ENCODE measurements around the gene CEP85L.
A peak's percentile ranks its signal among the peaks of the same experiment; 100 is the strongest.

Gene CEP85L

DNA sequence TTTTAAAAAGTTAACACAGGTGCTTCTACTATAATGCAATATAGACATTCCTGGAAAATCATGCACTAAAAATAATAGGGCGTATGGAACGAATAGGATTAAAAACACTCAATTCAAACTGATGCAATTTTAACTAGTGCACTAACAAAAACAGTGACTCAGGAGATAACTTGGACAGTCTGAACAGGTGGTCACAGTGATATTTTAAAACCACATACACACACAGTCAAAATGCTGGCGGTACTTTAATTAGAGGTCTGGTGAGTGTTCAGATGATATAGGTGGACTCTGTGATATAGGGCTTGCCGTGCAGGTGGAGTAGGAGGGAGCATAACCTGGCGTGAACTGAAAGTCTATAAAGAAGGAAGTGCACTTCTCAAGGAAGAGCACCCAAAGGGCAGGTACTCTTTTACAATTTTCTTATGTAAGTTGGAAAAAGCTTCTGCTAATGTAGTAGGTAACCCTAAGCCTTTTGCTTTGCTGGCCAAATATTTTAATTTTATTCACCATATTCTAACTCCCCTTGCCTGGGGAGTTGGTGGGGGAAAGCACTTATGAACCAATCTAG lies 145.2 kb downstream of the CEP85L start:
- Histone ChIP-seq H3K9me3 (ENCODE audit: control insufficient read depth in 1 of 2, low read length in 2 of 2) (no peaks in the 10 kb centered on the region), H3K4me1 (ENCODE audit: control insufficient read depth in 1 of 2, insufficient read depth in 2 of 2, low read length in 2 of 2) (peaks cover 0 to 2% of the 10 kb centered on the region in 2 donors), H3K4me3 (ENCODE audit: low read depth in 1 of 2, low read length in 2 of 2) (no peak overlapping the region), H3K27me3 (ENCODE audit: low read depth, low read length) (no peaks in the 10 kb centered on the region), H3K27ac (ENCODE audit: low read length) (no peak overlapping the region), H3K36me3 (ENCODE audit: control insufficient read depth in 1 of 2, insufficient read depth in 2 of 2, low read length in 2 of 2) (peaks cover 0 to 10% of the 10 kb centered on the region in 2 donors)

DNA sequence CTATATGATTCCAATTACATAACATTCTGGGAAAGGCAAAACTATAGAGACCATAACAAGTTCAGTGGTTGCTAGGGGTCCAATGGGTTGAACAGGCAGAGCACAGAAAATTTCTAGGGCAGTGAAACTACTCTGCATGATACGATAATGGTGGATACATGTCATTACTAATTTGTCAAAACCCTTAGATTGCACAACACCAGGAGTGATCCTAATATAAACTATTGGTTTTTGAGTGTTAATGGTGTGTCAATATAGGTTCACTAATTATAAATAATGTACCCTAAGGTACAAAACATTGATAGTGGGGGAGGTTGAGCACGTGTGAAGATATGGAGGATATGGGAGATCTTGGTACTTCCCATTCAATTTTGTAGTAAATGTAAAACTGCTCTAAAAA lies 145.7 kb downstream of the CEP85L start:
- H3K4me1 ChIP-seq (ENCODE audit: control insufficient read depth in 1 of 2, insufficient read depth in 2 of 2, low read length in 2 of 2), result peaks cover 0 to 4% of the 10 kb centered on the region in 2 donors
- no peak overlapping the region for H3K4me3 ChIP-seq (ENCODE audit: low read depth in 1 of 2, low read length in 2 of 2)
- H3K27ac ChIP-seq (ENCODE audit: low read length), result no peak overlapping the region
- H3K9me3 ChIP-seq (ENCODE audit: control insufficient read depth in 1 of 2, low read length in 2 of 2), result no peaks in the 10 kb centered on the region
- H3K27me3 ChIP-seq (ENCODE audit: low read depth, low read length), result no peaks in the 10 kb centered on the region
- peaks cover 0 to 10% of the 10 kb centered on the region in 2 donors for H3K36me3 ChIP-seq (ENCODE audit: control insufficient read depth in 1 of 2, insufficient read depth in 2 of 2, low read length in 2 of 2)

DNA sequence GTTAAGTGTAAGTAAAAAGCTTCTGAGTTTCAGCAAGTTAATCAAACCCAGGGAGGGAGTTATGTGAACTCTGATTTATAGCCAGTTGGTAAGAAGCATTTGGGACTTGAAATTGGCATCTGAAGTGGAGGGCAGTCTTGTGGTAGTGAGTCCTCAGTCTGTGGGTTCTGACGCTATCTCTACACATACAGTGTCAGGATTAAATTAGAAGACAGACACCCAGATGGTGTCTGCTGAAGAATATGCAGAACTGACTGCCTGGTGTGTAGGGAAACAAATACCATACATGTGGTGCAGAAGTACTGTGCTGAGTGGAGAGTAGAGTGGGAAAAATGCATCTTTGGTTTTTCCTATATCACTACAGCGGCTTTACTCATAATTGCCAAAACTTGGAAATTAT lies 146.8 kb downstream of the CEP85L start:
- Histone ChIP-seq H3K36me3 (ENCODE audit: control insufficient read depth in 1 of 2, insufficient read depth in 2 of 2, low read length in 2 of 2) (peaks cover 0 to 10% of the 10 kb centered on the region in 2 donors), H3K9me3 (ENCODE audit: control insufficient read depth in 1 of 2, low read length in 2 of 2) (no peaks in the 10 kb centered on the region), H3K27me3 (ENCODE audit: low read depth, low read length) (no peaks in the 10 kb centered on the region), H3K4me1 (ENCODE audit: control insufficient read depth in 1 of 2, insufficient read depth in 2 of 2, low read length in 2 of 2) (peaks cover 0 to 7% of the 10 kb centered on the region in 2 donors), H3K27ac (ENCODE audit: low read length) (no peak overlapping the region), H3K4me3 (ENCODE audit: low read depth in 1 of 2, low read length in 2 of 2) (no peak overlapping the region)

DNA sequence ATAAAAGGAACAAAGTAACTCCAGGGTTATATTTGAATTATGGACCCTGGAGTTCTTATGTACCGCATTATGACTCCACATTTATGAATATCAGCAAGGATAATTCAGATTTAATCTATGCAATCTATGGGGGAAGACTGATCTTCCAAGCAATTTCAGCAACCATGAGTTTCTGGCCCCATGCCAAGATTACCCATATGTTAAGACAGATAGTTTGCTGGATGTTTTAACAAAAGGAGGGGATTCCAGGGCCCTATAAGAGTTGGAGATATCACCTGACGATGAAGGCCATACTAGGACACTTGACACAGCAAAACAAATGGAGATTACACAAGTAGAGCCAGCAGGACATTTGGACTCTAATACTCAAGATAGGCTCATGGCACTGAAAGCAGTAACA lies 149.2 kb downstream of the CEP85L start:
- Histone ChIP-seq H3K4me1 (ENCODE audit: control insufficient read depth in 1 of 2, insufficient read depth in 2 of 2, low read length in 2 of 2) (peaks cover 0 to 7% of the 10 kb centered on the region in 2 donors), H3K9me3 (ENCODE audit: control insufficient read depth in 1 of 2, low read length in 2 of 2) (no peaks in the 10 kb centered on the region), H3K4me3 (ENCODE audit: low read depth in 1 of 2, low read length in 2 of 2) (no peak overlapping the region), H3K27me3 (ENCODE audit: low read depth, low read length) (no peaks in the 10 kb centered on the region), H3K36me3 (ENCODE audit: control insufficient read depth in 1 of 2, insufficient read depth in 2 of 2, low read length in 2 of 2) (peaks cover 0 to 10% of the 10 kb centered on the region in 2 donors), H3K27ac (ENCODE audit: low read length) (no peak overlapping the region)

DNA sequence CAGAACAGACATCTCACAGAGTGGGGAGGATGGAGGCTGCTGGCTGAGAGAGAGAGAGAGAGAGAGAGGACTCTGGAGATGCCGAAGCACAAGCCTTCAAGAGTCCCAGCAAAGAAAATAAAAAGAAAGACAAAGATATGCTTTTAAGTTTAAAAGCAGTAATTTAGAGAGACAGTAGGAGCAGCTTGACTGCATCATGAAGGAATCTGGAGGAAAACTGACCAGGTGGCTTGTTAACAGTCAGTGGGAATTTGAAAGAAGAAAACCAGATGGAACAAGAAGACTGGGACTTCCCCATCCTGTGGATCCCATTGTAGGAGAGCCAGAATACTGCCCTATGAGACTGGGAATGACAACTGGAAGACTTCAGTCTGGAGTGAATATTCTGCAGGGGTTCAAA lies 149.6 kb downstream of the CEP85L start:
- peaks cover 0 to 7% of the 10 kb centered on the region in 2 donors for H3K4me1 ChIP-seq (ENCODE audit: control insufficient read depth in 1 of 2, insufficient read depth in 2 of 2, low read length in 2 of 2)
- H3K9me3 ChIP-seq (ENCODE audit: control insufficient read depth in 1 of 2, low read length in 2 of 2), result no peaks in the 10 kb centered on the region
- H3K4me3 ChIP-seq (ENCODE audit: low read depth in 1 of 2, low read length in 2 of 2), result no peak overlapping the region
- H3K27ac ChIP-seq (ENCODE audit: low read length), result no peak overlapping the region
- peaks cover 0 to 10% of the 10 kb centered on the region in 2 donors for H3K36me3 ChIP-seq (ENCODE audit: control insufficient read depth in 1 of 2, insufficient read depth in 2 of 2, low read length in 2 of 2)
- no peaks in the 10 kb centered on the region for H3K27me3 ChIP-seq (ENCODE audit: low read depth, low read length)

DNA sequence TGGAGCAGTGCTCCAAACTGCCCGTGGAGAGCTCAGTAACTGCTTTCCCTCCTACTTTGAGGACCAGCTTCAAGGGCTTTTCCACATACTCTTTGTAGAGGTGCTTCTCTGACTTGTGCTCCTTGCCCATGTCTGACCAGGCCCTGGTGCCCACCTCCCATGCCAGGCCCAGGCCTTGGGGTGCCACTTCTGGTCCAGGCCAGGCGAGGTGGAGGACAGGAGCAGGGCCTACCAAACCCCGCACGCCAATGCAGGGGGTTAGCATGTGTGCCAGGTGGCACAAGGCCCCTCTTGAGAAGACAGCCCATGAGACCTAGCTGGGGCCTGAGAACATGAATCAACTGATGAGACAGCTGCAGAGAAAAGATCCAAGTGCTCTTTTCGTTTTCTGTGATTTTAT lies 150.3 kb downstream of the CEP85L start:
- Histone ChIP-seq H3K4me3 (ENCODE audit: low read depth in 1 of 2, low read length in 2 of 2) (no peak overlapping the region), H3K27ac (ENCODE audit: low read length) (no peak overlapping the region), H3K9me3 (ENCODE audit: control insufficient read depth in 1 of 2, low read length in 2 of 2) (no peaks in the 10 kb centered on the region), H3K4me1 (ENCODE audit: control insufficient read depth in 1 of 2, insufficient read depth in 2 of 2, low read length in 2 of 2) (peaks cover 0 to 7% of the 10 kb centered on the region in 2 donors), H3K27me3 (ENCODE audit: low read depth, low read length) (no peaks in the 10 kb centered on the region), H3K36me3 (ENCODE audit: control insufficient read depth in 1 of 2, insufficient read depth in 2 of 2, low read length in 2 of 2) (peaks cover 0 to 10% of the 10 kb centered on the region in 2 donors)

DNA sequence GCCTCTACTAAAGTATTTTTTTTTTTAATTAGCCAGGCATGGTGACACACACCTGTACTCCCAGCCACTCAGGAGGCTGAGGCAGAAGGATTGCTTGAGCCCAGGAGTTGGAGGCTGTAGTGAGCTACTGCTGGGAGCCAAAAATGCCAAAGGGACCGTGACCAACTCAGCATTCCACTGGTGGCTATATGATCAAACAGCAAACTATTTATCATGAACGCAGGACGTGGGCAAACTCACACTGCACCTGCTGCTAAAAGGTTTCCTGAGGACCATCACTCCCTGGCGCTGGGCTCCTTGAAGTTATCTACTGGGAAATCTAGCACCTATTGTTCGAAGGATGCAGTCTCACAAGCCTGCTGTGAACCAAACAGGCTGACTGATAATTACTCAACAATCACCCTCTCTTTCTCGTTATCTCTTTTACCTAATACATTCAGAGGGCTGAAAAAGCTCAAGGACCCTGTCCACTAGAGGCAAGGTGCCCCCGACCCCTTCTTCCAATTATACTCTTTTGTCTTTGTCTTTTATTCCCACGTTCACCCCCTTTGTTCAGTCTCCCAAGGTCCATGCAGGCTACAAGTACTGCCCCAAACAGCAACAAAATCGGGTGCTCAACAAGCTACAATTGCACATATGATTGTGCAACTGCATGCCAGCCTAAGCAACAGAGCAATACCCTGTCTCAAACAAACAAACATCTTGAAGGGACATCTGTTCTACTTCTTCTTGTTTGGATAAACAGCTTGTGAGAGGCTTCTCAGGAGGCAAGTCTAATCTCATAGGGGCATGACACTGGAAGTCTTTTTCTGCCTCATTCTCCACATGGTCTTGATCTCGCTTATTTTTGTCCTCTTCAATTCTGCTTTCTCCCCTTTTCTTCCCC lies 151.0 kb downstream of the CEP85L start:
- Histone ChIP-seq H3K27ac (ENCODE audit: low read length) (no peak overlapping the region), H3K36me3 (ENCODE audit: control insufficient read depth in 1 of 2, insufficient read depth in 2 of 2, low read length in 2 of 2) (peaks cover 0 to 13% of the 10 kb centered on the region in 2 donors), H3K27me3 (ENCODE audit: low read depth, low read length) (no peaks in the 10 kb centered on the region), H3K4me3 (ENCODE audit: low read depth in 1 of 2, low read length in 2 of 2) (no peak overlapping the region), H3K9me3 (ENCODE audit: control insufficient read depth in 1 of 2, low read length in 2 of 2) (no peaks in the 10 kb centered on the region), H3K4me1 (ENCODE audit: control insufficient read depth in 1 of 2, insufficient read depth in 2 of 2, low read length in 2 of 2) (peaks cover 0 to 7% of the 10 kb centered on the region in 2 donors)

DNA sequence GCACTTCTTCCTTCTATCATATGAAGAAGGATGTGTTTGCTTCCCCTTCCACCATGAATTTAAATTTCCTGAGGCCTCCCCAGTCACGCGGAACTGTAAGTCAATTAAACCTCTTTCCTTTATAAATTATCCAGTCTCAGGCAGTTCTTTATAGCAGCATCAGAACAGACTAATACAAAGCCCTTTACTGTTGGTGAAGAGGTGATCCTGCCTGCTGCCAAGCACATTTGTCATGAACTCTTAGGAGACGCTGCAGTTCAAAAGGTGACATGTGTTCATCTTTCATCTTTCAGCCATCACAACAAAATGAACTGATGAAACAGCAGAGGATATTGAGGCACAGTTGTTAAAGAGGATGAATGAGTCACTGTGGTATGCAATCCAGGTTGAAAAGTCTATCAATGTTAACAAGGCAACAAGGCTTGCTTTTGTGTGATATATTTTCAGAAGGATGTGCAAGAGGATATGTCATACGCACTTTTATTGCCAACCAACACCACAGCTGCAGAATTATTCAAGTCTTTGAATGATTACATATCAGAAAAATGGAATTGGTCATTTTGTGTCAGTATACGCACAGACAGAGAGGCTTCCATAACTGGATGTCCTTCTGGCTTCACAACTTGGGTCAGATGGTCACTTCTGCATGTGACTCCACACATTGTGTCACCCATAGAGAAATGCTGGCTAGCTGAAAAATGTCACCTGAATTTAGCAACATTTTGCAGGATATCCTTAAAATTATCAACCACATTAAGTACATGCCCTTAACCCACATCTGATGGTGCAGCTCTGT lies 155.7 kb downstream of the CEP85L start:
- Histone ChIP-seq H3K4me1 (ENCODE audit: control insufficient read depth in 1 of 2, insufficient read depth in 2 of 2, low read length in 2 of 2) (peaks cover 0 to 3% of the 10 kb centered on the region in 2 donors), H3K27me3 (ENCODE audit: low read depth, low read length) (no peaks in the 10 kb centered on the region), H3K27ac (ENCODE audit: low read length) (no peak overlapping the region), H3K36me3 (ENCODE audit: control insufficient read depth in 1 of 2, insufficient read depth in 2 of 2, low read length in 2 of 2) (peaks cover 0 to 15% of the 10 kb centered on the region in 2 donors), H3K4me3 (ENCODE audit: low read depth in 1 of 2, low read length in 2 of 2) (no peak overlapping the region), H3K9me3 (ENCODE audit: control insufficient read depth in 1 of 2, low read length in 2 of 2) (no peaks in the 10 kb centered on the region)

DNA sequence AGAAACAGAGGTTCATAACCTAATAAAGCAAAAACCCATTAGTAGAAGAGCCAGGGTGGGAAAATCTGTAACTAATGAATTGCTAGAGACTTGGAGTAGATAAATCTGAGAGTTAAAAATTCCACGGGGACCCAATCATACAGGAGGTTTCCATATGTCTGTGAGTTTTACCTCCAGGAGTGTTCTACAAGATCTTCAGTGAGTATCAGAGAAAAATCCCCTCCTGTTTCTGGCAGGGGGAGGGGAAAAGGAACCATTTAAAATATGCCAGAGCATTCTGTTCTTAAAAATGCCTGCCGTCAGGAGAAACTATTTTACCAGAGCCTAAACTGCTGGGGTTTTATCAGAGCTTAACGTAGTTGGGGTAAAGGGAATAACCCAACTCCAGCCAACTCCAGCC lies 157.3 kb downstream of the CEP85L start:
- H3K4me3 ChIP-seq (ENCODE audit: low read depth in 1 of 2, low read length in 2 of 2), result no peak overlapping the region
- no peaks in the 10 kb centered on the region for H3K4me1 ChIP-seq (ENCODE audit: control insufficient read depth in 1 of 2, insufficient read depth in 2 of 2, low read length in 2 of 2)
- peaks cover 0 to 30% of the 10 kb centered on the region in 2 donors for H3K36me3 ChIP-seq (ENCODE audit: control insufficient read depth in 1 of 2, insufficient read depth in 2 of 2, low read length in 2 of 2)
- H3K9me3 ChIP-seq (ENCODE audit: control insufficient read depth in 1 of 2, low read length in 2 of 2), result peaks cover 0 to 3% of the 10 kb centered on the region in 2 donors
- H3K27me3 ChIP-seq (ENCODE audit: low read depth, low read length), result no peaks in the 10 kb centered on the region
- H3K27ac ChIP-seq (ENCODE audit: low read length), result no peak overlapping the region

DNA sequence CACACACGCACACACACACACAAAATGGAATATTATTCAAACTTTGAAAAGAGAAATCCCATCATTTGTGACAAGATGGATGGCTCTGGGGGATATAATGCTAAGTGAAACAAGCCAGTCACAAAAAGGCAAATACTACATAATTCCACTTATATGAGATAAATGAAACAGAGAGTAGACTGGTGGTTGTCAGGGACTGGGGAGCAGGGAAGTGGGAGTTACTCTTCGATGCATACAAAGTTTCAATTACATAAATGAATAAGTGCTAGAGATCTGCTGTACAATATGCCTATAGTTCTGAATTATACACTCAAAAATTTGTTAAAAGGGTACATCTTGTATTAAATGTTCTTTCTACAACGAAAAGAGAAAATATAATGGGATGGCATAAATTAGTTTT lies 161.4 kb downstream of the CEP85L start:
- Histone ChIP-seq H3K4me3 (ENCODE audit: low read depth in 1 of 2, low read length in 2 of 2) (no peak overlapping the region), H3K9me3 (ENCODE audit: control insufficient read depth in 1 of 2, low read length in 2 of 2) (peaks cover 0 to 11% of the 10 kb centered on the region in 2 donors), H3K36me3 (ENCODE audit: control insufficient read depth in 1 of 2, insufficient read depth in 2 of 2, low read length in 2 of 2) (peaks cover 3 to 43% of the 10 kb centered on the region in 2 donors)

DNA sequence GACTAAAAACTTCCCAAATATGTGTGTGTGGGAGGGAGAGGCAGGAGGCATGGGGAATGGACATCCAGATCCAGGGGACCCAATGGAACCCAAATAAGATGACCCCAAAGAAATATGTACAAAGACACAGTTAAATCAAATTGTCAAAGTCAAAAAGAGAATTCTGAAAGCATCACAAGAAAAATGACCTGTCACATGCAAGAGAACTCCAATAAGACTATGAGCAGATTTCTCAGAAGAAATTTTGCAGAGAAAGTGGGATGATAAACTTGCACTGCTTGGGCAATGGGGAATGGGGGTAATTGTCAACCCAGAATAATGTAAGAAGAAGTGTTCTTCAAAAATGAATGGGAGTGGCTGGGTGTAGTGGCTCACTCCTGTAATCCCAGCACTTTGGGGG lies 162.8 kb downstream of the CEP85L start:
- Histone ChIP-seq H3K27ac (ENCODE audit: low read length) (no peak overlapping the region), H3K4me3 (ENCODE audit: low read depth in 1 of 2, low read length in 2 of 2) (peak overlapping the region in 1 of 2 donors; percentile 16), H3K4me1 (ENCODE audit: control insufficient read depth in 1 of 2, insufficient read depth in 2 of 2, low read length in 2 of 2) (no peaks in the 10 kb centered on the region), H3K9me3 (ENCODE audit: control insufficient read depth in 1 of 2, low read length in 2 of 2) (peaks cover 0 to 11% of the 10 kb centered on the region in 2 donors), H3K36me3 (ENCODE audit: control insufficient read depth in 1 of 2, insufficient read depth in 2 of 2, low read length in 2 of 2) (peaks cover 3 to 43% of the 10 kb centered on the region in 2 donors), H3K27me3 (ENCODE audit: low read depth, low read length) (no peaks in the 10 kb centered on the region)

More for the DNA sequence above, 161.4 kb downstream of the CEP85L start:
- Histone ChIP-seq H3K27me3 (ENCODE audit: low read depth, low read length) (no peaks in the 10 kb centered on the region), H3K4me1 (ENCODE audit: control insufficient read depth in 1 of 2, insufficient read depth in 2 of 2, low read length in 2 of 2) (no peaks in the 10 kb centered on the region), H3K27ac (ENCODE audit: low read length) (no peak overlapping the region)
